ENCODE data around the gene CCDC192.

DNA sequence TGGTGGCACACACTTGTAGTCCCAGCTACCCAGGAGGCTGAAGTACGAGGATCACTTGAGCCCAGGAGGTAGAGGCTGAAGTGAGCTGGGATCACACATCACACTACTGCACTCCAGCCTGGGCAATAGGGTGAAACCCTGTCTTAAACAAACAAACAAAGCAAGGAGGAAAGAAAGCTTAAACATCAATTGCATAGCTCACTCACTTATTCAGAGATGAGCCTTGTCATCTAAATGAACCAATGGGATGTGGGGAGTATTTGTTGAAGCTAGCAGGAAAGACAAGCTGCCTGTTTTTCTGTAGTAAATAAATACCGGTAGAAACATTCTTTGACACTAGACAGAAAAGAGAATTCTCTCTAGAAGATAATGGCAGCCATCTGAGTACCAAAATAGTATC is 219.4 kb downstream of the CCDC192 start:
- TF ChIP-seq EZH2 (IDR thresholded peaks at IDR 0.05; ENCODE audit: borderline replicate concordance, low read depth, low read length, poor library complexity, severe bottlenecking) = no peak
- TF ChIP-seq, protein P1, sequence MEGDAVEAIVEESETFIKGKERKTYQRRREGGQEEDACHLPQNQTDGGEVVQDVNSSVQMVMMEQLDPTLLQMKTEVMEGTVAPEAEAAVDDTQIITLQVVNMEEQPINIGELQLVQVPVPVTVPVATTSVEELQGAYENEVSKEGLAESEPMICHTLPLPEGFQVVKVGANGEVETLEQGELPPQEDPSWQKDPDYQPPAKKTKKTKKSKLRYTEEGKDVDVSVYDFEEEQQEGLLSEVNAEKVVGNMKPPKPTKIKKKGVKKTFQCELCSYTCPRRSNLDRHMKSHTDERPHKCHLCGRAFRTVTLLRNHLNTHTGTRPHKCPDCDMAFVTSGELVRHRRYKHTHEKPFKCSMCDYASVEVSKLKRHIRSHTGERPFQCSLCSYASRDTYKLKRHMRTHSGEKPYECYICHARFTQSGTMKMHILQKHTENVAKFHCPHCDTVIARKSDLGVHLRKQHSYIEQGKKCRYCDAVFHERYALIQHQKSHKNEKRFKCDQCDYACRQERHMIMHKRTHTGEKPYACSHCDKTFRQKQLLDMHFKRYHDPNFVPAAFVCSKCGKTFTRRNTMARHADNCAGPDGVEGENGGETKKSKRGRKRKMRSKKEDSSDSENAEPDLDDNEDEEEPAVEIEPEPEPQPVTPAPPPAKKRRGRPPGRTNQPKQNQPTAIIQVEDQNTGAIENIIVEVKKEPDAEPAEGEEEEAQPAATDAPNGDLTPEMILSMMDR (conservative IDR thresholded peaks at IDR 0.05; ENCODE audit: low read depth, low read length) = no peak
